Endothelial cell of umbilical vein (primary cell): ENCODE results near the gene CDK6. TPM values are rescaled to one million over a fixed set of nuclear protein-coding genes. Genes with fewer than 3 reads are reported as not detected.

Experiments used
- BruUV-seq: library from RNA; stranded (reverse); fragments of 400-500 nt; replicated peaks from 2 replicates; lab custom pipeline; 2021; lab: Mats Ljungman, UMichigan
- CTCF ChIA-PET: fragments of 300-600, 350-600 bp; sonication (Branson Sonifier 250); formaldehyde crosslinking; loops from one replicate; lab custom pipeline; 2021; ENCODE audit warnings: antibody characterized with exemption, inconsistent platforms; lab: Charles Lee
- POLR2A ChIA-PET: fragments of 300-600, 350-600 bp; sonication (Branson Sonifier 250); formaldehyde crosslinking; loops from one replicate; lab custom pipeline; 2021; ENCODE audit warnings: antibody characterized with exemption, inconsistent platforms; lab: Charles Lee
- DNase-seq: peaks from one replicate; pipeline ENCODE4 v3.0.0-alpha.2; 2011; ENCODE audit warnings: low read depth, low spot score
- FAIRE-seq: peaks from 2 replicates; lab custom pipeline; 2011; peaks lifted over from hg19 to GRCh38; lab: Jason Lieb, UNC
- H2AFZ ChIP-seq: 2 replicates; pipeline ENCODE4 v1.6.0; 2012; ENCODE audit warnings: low read depth, low read length, control low read depth, inconsistent platforms
- H3K27ac ChIP-seq: 2 replicates; pipeline ENCODE4 v1.5.1; 2011; ENCODE audit warnings: low read depth, mild to moderate bottlenecking, control low read depth, low read length, moderate library complexity; ENCODE audit not compliant: insufficient read depth
- H3K27me3 ChIP-seq, 2 experiments: 2 replicates each; pipeline versions ENCODE4 v1.6.0 to v1.6.1; 2011; ENCODE audit warnings: low read length in 2 of 2, mixed read lengths in 1 of 2; ENCODE audit not compliant: control insufficient read depth in 2 of 2, insufficient read depth in 2 of 2
- H3K36me3 ChIP-seq, 2 experiments: 2 replicates in 1 of 2; 3 replicates in 1 of 2; pipeline ENCODE4 v1.5.1; 2011; ENCODE audit warnings: low read length in 2 of 2, mild to moderate bottlenecking in 1 of 2, moderate library complexity in 1 of 2; ENCODE audit not compliant: control insufficient read depth in 2 of 2, insufficient read depth in 2 of 2; ENCODE audit errors: extremely low read depth in 1 of 2
- H3K4me1 ChIP-seq: 3 replicates; pipeline ENCODE4 v1.5.1; 2011; ENCODE audit warnings: mild to moderate bottlenecking, low read length; ENCODE audit not compliant: control insufficient read depth, insufficient read depth; ENCODE audit errors: extremely low read depth
- H3K4me2 ChIP-seq: 2 replicates; pipeline ENCODE4 v1.6.1; 2011; ENCODE audit warnings: low read length, control low read depth, mixed read lengths; ENCODE audit not compliant: insufficient read depth
- H3K4me3 ChIP-seq, 3 experiments: fragments of 200-600 bp in 1 of 3; sonication (generic), shearing (Covaris generic) in 1 of 3; replicated peaks in 1 of 3; 2 replicates each; pipeline ENCODE4 v1.5.1; 2011 to 2016; ENCODE audit warnings: control low read depth in 3 of 3, low read length in 3 of 3, mild to moderate bottlenecking in 2 of 3, inconsistent platforms in 1 of 3, low read depth in 1 of 3, moderate library complexity in 1 of 3; ENCODE audit not compliant: insufficient read depth in 1 of 3
- H3K79me2 ChIP-seq: 2 replicates; pipeline ENCODE4 v1.6.0; 2012; ENCODE audit warnings: low read length, inconsistent platforms; ENCODE audit not compliant: control insufficient read depth, insufficient read depth
- H3K9ac ChIP-seq: replicated peaks from 2 replicates; pipeline ENCODE3; 2011; ENCODE audit warnings: low read length, control low read depth; ENCODE audit not compliant: insufficient read depth; ENCODE audit errors: extremely low read depth
- H3K9me1 ChIP-seq: replicated peaks from 3 replicates; pipeline ENCODE4 v1.6.0; 2011; ENCODE audit warnings: mild to moderate bottlenecking, low read length; ENCODE audit not compliant: control insufficient read depth, insufficient read depth; ENCODE audit errors: extremely low read depth
- H3K9me3 ChIP-seq: replicated peaks from 2 replicates; pipeline ENCODE4 v1.5.1; 2012; ENCODE audit warnings: low read length, inconsistent platforms; ENCODE audit not compliant: control insufficient read depth, insufficient read depth
- H4K20me1 ChIP-seq: replicated peaks from 2 replicates; pipeline ENCODE3; 2011; ENCODE audit warnings: mild to moderate bottlenecking, low read length; ENCODE audit not compliant: control insufficient read depth, insufficient read depth; ENCODE audit errors: extremely low read depth
- CTCF ChIP-seq, 2 donors: IDR thresholded peaks; 1 replicate in 1 of 2; 2 replicates in 1 of 2; pipeline ENCODE4 v1.5.1; 2011; ENCODE audit warnings: low read length in 2 of 2, mild to moderate bottlenecking in 2 of 2, moderate library complexity in 2 of 2, control low read depth in 1 of 2, inconsistent platforms in 1 of 2, low read depth in 1 of 2; ENCODE audit not compliant: insufficient read depth in 1 of 2; ENCODE audit errors: extremely low read depth in 1 of 2
- EZH2 ChIP-seq: IDR thresholded peaks from 2 replicates; pipeline ENCODE4 v1.6.1; 2012; ENCODE audit warnings: borderline replicate concordance, low read depth, mild to moderate bottlenecking, moderate library complexity, low read length, inconsistent platforms; ENCODE audit not compliant: severe bottlenecking
- FOS ChIP-seq: IDR thresholded peaks from 2 replicates; pipeline ENCODE4 v1.6.1; 2011; ENCODE audit warnings: mild to moderate bottlenecking, low read length, moderate library complexity, borderline replicate concordance; ENCODE audit not compliant: insufficient read depth
- GATA2 ChIP-seq: IDR thresholded peaks from 2 replicates; pipeline ENCODE4 v1.7.0; 2011; ENCODE audit warnings: low read depth, mild to moderate bottlenecking, moderate library complexity, mixed read lengths, low read length; ENCODE audit not compliant: insufficient read length, insufficient read depth
- JUN ChIP-seq: IDR thresholded peaks from 2 replicates; pipeline ENCODE4 v1.6.1; 2011; ENCODE audit warnings: borderline replicate concordance, low read depth; ENCODE audit not compliant: insufficient read length, insufficient read depth
- MAX ChIP-seq: IDR thresholded peaks from 2 replicates; pipeline ENCODE4 v1.6.1; 2011; ENCODE audit not compliant: insufficient read depth, insufficient read length
- MYC ChIP-seq: IDR thresholded peaks from one replicate; pipeline ENCODE4 v1.6.1; 2011; ENCODE audit warnings: mild to moderate bottlenecking, low read depth, low read length
- POLR2A ChIP-seq: IDR thresholded peaks from 2 replicates; pipeline ENCODE4 v1.6.1; 2012; ENCODE audit warnings: low read depth, mild to moderate bottlenecking, control low read depth, low read length
- POLR2AphosphoS5 ChIP-seq: IDR thresholded peaks from 2 replicates; pipeline ENCODE4 v1.6.1; 2012; ENCODE audit warnings: low read depth, mild to moderate bottlenecking, control low read depth, low read length, moderate library complexity; ENCODE audit not compliant: insufficient read depth
- dilution Hi-C: fragments of 300-500 bp; cut with MboI; formaldehyde crosslinking; loops from one replicate; pipeline ENCODE4 v1.15.0; 2019; ENCODE audit warnings: low sequenced_read_pairs; ENCODE audit not compliant: extremely low pct_ligation_motif_present
- intact Hi-C: fragments of 100-400 bp; cut with micrococcal nuclease; formaldehyde crosslinking; loops from one replicate; pipeline ENCODE4 v1.10.0; 2022
- polyA plus RNA-seq, 4 experiments: library from polyadenylated mRNA; depleted of rRNA in 3 of 4; stranded (reverse) in 3 of 4; unstranded in 1 of 4; fragments of >200 nt; gene quantifications; 2 replicates each; pipeline versions ENCODE4 v1.2.1 to v1.2.3, GENCODE V29; 2011 to 2012; ENCODE audit warnings: missing spikeins in 1 of 4
- total RNA-seq: library from RNA; stranded (reverse); gene quantifications from 2 replicates; pipeline ENCODE4 v1.2.3, GENCODE V29; 2021

Gene CDK6
- total and polyA plus RNA-seq, 2 donors (not counting 3 experiments of a cell fraction or from before 2014, with no cell fraction given), result 6.0 to 28.2 TPM

- CTCF ChIA-PET, result no interaction called here
- TF ChIP-seq EZH2 (no peak), GATA2 (no peak), POLR2A (no peak), FOS (no peak), CTCF (IDR thresholded peaks at IDR 0.05; ENCODE audit: extremely low read depth in 1 of 2, insufficient read depth in 1 of 2, low read depth in 1 of 2, low read length in 2 of 2) (no peak), POLR2AphosphoS5 (no peak), JUN (no peak), MAX (no peak), MYC (no peak)
- no TSS peak for BruUV-seq
- Histone ChIP-seq H3K9me1 (peaks cover 2% of the 10 kb centered on the region), H3K36me3 (no peaks in the 10 kb centered on the region), H3K27ac (no peak overlapping the region), H2AFZ (no peak overlapping the region), H3K4me2 (no peak overlapping the region), H3K4me3 (no peak overlapping the region), H3K27me3 (no peaks in the 10 kb centered on the region), H3K9ac (no peak overlapping the region), H3K79me2 (peaks cover 9% of the 10 kb centered on the region), H4K20me1 (no peaks in the 10 kb centered on the region), H3K4me1 (peaks cover 21% of the 10 kb centered on the region), H3K9me3 (no peaks in the 10 kb centered on the region)
- dilution Hi-C loops (no loop called here), intact Hi-C loops (no loop called here)
- POLR2A ChIA-PET, result interaction anchor here (0.7 kb wide), 1 partner anchor 155 kb away, joined by 5 read pairs; no protein-coding TSS in a partner anchor
- no peak for DNase-seq
- FAIRE-seq, result no peak
Measured at GRCh38 chr7:92749832-92750446, 86.4 kb downstream of the CDK6 start.
